C4-2B (cell line): Measurements from ENCODE around the gene MYO7B.

Experiments
- H3K27ac ChIP-seq: fragments of 450-650 bp; 2 replicates; pipeline ENCODE4 v1.5.1; 2017
- ZFX ChIP-seq: fragments of 450-650 bp; IDR thresholded peaks from 2 replicates; pipeline ENCODE4 v1.6.1; 2017
- TF ChIP-seq, protein P1 (sequence below): fragments of 450-650 bp; conservative IDR thresholded peaks from 2 replicates; pipeline ENCODE4 v1.5.1; 2017; ENCODE audit warnings: mild to moderate bottlenecking

Gene MYO7B

DNA sequence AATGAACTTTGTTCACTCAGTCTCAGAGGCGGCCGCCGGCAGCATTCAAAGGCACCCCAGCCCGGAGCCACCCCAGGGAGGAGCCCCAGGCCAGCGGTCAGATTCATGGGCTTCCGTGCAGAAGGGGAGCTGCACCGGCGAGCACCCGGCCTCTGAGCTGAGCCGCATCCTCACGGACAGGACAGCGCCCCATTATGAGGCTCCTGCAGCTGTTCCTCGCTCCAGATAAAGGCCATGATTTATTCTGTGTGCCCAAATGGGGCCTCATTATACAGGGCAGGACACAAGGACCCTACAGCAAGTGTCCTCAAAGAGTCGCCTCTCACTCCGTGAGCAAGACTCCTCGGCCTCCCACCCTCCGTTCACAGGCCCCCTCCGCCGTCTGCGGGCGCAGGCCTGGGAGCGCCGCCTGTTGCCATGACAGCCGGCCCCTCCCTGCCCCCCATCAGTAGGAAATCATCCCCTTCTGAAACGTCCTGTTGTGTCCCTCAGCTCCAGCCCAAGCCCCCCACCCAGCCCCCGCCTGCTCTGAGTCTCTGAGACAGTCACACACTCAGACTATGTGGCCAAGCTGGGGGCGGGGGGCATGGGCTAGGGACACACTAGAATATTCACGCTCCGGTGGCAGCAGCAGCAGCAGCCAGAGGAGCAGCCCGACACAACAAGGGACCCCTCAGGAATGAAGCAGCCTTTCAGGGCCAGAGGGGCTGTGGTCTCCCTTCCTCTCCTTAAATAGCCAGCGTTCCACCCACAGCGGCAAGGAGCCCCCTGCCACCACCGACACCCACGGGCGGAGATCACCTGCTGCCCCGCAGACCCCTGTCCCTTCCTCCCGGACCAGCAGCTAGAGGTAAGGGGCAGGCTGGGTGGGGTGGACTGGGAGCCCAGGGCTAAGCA lies 110.2 kb downstream of the MYO7B start, which contains the start of gene GPR17:
Gene GPR17 (plus strand): TSS at position 759 of the 897 bp plus-strand sequence. CDS start 4,583 bp downstream, outside the sequence.
- TF ChIP-seq, protein P1, sequence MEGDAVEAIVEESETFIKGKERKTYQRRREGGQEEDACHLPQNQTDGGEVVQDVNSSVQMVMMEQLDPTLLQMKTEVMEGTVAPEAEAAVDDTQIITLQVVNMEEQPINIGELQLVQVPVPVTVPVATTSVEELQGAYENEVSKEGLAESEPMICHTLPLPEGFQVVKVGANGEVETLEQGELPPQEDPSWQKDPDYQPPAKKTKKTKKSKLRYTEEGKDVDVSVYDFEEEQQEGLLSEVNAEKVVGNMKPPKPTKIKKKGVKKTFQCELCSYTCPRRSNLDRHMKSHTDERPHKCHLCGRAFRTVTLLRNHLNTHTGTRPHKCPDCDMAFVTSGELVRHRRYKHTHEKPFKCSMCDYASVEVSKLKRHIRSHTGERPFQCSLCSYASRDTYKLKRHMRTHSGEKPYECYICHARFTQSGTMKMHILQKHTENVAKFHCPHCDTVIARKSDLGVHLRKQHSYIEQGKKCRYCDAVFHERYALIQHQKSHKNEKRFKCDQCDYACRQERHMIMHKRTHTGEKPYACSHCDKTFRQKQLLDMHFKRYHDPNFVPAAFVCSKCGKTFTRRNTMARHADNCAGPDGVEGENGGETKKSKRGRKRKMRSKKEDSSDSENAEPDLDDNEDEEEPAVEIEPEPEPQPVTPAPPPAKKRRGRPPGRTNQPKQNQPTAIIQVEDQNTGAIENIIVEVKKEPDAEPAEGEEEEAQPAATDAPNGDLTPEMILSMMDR, result no peak
- no peak for TF ChIP-seq ZFX
- no peak within 1 kb of the TSS for H3K27ac ChIP-seq

DNA sequence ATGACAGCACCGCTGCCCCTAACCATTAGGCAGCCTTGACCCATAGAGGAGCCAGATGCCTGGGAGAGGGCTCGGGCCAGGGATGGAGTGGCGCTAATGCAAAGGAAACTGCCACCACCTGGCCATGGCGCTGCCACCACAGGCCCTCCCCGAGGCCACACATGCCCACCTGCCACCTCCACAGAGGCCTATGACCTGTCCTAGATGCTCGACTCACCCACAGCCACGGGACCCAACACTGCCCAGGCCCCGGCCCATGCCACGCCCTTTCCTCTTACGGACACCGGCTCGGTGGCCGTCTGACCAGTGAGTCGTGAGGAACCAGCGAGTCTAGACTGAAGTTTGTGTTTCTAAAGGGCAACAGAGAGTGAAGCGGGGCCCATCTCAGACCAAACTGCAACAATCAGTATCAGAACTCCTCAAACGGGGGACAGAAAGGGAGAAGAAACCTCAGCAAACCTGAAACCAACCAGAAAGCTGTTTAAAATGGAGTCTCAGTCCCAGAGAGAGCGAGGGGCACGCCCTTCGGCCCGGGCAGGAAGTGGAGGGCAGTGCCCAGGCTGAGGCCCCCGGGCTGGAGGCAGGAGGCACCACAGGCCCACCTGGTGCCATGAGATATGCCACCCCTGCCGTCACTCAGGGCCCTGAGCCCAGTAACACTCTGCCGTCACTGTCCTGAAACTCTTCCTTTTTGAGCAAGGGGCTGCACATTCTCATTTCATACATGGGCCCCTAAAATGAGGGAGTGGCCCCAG lies 111.2 kb downstream of the MYO7B start:
- no peak overlapping the region for H3K27ac ChIP-seq
- TF ChIP-seq ZFX, result no peak
- TF ChIP-seq, protein P1, result no peak

DNA sequence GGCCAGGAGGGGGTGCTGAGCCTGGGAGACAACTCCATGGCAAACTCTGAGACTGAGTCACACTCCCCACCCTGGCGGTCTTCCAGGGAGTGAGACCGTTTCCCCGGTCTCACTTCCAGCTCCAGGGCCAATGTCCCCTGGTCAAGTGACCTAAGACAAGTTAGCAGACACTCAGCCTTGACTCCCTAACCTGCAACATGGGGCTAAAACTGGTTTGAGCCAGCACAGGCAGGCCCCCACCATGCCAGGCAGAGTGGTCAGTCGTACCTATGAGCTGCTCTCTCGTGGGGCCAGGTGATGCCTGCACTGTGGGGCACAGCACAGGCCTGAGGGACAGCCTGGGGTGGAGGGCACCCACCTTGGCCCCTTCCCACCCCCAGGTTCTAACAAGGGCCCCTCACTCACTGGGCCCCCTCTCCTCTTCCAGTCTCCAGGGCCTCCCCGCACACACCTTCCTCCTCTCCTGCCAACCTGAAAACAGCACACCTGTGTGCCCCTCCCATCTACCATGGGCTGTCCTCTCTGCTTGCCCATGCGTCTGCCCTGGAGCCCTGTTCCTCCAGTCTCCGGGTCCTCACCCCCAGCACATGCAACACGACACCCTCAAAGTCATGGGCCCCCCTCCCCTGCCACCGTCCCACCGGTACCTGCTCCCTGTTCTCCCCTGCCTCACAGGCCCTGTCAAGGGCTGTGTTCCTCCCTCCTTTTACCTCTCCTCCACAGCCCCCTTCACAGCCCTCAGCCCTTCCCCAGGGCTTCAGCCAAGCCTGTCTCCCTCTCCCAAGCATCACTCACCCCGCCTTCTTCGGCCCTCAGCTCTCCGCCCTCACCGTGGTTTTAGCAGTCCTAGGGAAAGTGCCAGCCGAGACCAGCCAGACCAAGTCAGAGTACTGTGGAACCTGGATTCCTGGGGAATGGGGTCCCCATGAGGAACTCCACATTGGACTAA lies 112.0 kb downstream of the MYO7B start:
- H3K27ac ChIP-seq, result no peak overlapping the region
- no peak for TF ChIP-seq ZFX
- TF ChIP-seq, protein P1, result no peak

DNA sequence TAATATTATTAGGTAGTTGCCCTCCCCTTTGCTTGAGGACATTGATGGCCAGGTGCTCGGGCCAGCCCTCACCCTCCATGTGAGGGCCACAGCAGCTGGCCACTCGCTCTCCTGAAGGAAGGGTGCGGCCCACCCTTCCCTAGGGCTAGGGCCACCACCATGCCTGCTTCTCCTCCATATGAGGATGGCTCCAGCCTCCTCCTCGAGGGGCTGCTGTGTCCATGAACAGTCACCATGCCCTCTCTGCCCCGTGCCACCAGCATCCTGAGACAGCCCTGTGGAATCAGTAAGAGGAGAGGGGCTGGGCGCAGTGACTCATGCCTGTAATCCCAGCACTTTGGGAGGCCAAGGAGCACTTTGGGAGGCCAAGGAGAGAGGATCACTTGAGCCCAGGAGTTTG lies 112.8 kb downstream of the MYO7B start:
- H3K27ac ChIP-seq, result no peak overlapping the region
- TF ChIP-seq, protein P1, result no peak
- no peak for TF ChIP-seq ZFX

DNA sequence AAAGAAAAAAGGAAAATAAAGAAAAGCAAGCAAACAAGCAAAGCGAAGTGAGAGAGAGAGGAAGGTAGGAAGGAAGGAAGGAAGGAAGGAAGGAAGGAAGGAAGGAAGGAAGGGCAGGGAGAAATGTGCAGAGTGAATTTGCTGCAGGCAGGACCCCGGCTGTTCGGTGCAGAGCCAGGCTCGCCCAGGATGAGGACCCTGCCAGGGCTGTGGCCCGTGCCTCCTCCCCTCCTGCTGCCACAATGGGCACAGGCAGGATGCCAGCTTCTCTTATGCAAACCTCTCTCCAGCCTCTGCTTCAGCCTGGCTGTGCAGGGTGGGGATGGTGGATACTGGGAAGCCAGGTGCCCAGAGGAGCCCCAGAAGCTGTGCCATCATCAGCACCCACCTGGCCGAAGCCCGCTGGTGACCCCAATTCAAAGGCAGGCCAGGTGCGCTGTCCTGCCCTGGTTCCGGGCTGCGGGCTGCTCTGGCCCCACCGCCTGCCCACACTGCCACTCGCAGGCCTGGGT lies 113.7 kb downstream of the MYO7B start:
- no peak overlapping the region for H3K27ac ChIP-seq
- no peak for TF ChIP-seq ZFX
- TF ChIP-seq, protein P1, result no peak

DNA sequence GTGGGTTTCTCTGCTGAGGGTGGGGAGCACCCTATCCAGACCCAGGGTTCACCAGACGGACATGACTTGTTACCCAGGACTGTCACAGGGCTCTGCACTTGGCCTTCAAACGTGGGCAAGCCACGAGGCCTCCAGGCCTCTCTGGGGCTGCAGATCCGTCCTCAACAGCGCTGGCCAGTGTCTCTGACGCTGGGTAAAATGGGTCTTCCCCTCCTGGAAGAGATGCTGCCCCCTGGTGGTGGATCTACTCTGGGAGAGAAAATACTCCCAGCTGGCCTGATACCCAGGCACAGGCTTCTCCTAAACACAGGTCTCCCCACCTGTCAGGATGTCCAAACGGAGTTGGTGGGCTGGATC lies 114.2 kb downstream of the MYO7B start:
- H3K27ac ChIP-seq, result no peak overlapping the region
- TF ChIP-seq, protein P1, result peak; percentile 85
- TF ChIP-seq ZFX, result no peak
